Measurements from ENCODE around the gene GRB7.

The GRB7 gene

DNA sequence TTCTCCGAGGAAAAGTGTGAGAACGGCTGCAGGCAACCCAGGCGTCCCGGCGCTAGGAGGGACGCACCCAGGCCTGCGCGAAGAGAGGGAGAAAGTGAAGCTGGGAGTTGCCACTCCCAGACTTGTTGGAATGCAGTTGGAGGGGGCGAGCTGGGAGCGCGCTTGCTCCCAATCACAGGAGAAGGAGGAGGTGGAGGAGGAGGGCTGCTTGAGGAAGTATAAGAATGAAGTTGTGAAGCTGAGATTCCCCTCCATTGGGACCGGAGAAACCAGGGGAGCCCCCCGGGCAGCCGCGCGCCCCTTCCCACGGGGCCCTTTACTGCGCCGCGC lies 38.0 kb upstream of the GRB7 start, which contains the start of gene ERBB2:
Gene ERBB2, plus strand, starts transcription at position 247 of the 330 bp plus-strand sequence. CDS start 175 bp downstream, outside the sequence.
- TF ChIP-seq, protein P1, sequence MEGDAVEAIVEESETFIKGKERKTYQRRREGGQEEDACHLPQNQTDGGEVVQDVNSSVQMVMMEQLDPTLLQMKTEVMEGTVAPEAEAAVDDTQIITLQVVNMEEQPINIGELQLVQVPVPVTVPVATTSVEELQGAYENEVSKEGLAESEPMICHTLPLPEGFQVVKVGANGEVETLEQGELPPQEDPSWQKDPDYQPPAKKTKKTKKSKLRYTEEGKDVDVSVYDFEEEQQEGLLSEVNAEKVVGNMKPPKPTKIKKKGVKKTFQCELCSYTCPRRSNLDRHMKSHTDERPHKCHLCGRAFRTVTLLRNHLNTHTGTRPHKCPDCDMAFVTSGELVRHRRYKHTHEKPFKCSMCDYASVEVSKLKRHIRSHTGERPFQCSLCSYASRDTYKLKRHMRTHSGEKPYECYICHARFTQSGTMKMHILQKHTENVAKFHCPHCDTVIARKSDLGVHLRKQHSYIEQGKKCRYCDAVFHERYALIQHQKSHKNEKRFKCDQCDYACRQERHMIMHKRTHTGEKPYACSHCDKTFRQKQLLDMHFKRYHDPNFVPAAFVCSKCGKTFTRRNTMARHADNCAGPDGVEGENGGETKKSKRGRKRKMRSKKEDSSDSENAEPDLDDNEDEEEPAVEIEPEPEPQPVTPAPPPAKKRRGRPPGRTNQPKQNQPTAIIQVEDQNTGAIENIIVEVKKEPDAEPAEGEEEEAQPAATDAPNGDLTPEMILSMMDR (conservative IDR thresholded peaks at IDR 0.05; ENCODE audit: low read length), result no peak
- DNase-seq (ENCODE audit: low read depth), result peak; percentile 80
- peak within 1 kb of the TSS; percentile 72 for H3K4me3 ChIP-seq (ENCODE audit: low read length)

DNA sequence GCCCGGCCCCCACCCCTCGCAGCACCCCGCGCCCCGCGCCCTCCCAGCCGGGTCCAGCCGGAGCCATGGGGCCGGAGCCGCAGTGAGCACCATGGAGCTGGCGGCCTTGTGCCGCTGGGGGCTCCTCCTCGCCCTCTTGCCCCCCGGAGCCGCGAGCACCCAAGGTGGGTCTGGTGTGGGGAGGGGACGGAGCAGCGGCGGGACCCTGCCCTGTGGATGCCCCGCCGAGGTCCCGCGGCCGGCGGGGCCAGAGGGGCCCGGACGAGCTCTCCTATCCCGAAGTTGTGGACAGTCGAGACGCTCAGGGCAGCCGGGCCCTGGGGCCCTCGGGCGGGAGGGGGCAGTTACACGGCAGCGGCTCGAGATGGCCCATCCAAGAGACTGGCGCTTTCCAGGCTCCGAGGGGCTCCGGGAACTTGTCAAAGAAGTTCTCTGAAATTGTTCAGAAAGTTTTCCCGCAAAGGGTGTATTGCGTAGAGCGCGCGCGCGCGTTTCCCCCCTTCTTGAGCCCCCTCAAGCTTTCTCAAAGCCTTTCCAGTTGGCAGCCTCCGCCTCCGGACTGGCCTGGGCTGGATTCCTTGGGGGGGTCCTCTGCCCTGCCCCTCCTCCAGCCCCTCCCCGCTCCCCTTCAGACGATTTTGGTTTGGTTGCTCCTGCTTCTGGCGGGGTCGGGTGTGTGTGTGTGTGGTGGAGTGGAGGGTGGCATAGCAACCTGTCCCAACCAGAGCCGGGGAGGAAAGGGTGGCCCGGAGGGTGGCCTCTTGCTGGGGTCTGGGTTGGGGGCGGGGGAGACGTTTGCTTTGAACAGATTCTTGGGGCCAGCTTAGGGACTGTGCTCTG lies 37.4 kb upstream of the GRB7 start:
- peak; percentile 22 for DNase-seq (ENCODE audit: low read depth)
- TF ChIP-seq, protein P1 (conservative IDR thresholded peaks at IDR 0.05; ENCODE audit: low read length), result no peak
- H3K4me3 ChIP-seq (ENCODE audit: low read length), result peak overlapping the region; percentile 72

DNA sequence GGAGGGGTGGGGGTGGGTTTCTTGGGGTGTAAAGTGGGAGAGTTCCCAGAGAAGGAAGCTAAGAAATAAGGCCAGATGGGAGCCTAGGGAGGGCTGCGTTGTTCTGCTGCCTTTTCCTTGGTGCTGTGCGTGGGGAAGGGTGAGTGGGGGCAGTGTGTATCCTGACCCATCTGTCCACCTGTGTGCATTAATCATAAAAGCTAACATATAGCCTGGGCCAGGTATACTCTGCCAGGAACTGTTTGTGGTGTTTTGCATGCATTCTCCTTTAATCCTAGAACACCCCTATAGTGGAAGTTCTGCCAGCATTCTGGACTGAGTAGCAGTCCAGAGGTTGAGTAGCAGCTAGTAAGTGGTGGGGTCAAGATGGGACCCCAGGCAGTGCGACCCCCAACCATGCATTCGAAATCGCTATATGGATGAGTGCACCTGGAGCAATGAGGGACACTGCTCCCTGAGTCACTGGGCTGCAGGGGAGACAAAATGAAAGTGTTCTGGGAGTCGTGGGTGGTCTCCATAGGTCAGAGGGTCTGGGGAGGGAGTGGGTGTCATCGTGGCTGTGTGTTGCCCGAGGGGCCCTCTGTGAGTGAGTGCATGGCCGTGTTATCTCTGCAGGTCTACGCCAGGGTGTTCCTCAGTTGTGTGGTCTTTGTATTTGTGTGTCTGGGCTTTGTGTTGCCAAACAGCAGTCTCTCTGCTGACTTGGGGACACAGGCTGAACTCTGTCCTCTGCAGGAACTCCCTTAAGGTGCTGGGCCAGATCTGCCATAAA lies 36.5 kb upstream of the GRB7 start:
- no peak for DNase-seq (ENCODE audit: low read depth)
- peak overlapping the region; percentile 72 for H3K4me3 ChIP-seq (ENCODE audit: low read length)
- TF ChIP-seq, protein P1 (conservative IDR thresholded peaks at IDR 0.05; ENCODE audit: low read length), result no peak

DNA sequence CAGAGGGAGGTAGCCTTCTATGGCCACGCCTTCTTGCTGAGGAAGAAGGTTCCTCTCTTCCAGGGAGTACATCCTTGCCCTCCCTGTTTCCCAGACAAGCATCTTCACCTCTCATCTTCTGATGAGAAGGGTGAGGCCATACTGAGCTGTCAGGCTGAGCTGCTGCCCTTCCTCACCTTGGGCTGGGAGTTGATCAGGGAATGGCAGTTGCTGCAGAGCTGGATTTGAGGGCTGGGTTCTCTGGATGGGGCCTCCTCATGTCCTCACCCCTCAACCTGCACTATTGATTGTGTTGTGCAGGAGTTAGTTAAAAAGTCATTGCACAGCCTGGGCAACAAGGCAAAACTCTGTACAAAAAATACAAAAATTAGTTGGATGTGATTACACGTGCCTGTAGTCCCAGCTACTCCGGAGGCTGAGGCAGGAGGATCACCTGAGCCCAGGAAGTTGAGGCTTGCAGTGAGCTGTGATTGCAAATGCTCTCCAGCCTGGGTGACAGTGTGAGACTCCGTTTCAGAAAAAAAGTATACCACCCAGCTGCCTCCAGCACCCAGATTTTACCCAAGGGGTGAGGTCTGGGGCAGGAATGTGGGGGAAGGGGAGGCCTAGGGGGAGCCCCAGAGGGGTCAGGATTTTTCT lies 35.8 kb upstream of the GRB7 start:
- peak overlapping the region; percentile 72 for H3K4me3 ChIP-seq (ENCODE audit: low read length)

DNA sequence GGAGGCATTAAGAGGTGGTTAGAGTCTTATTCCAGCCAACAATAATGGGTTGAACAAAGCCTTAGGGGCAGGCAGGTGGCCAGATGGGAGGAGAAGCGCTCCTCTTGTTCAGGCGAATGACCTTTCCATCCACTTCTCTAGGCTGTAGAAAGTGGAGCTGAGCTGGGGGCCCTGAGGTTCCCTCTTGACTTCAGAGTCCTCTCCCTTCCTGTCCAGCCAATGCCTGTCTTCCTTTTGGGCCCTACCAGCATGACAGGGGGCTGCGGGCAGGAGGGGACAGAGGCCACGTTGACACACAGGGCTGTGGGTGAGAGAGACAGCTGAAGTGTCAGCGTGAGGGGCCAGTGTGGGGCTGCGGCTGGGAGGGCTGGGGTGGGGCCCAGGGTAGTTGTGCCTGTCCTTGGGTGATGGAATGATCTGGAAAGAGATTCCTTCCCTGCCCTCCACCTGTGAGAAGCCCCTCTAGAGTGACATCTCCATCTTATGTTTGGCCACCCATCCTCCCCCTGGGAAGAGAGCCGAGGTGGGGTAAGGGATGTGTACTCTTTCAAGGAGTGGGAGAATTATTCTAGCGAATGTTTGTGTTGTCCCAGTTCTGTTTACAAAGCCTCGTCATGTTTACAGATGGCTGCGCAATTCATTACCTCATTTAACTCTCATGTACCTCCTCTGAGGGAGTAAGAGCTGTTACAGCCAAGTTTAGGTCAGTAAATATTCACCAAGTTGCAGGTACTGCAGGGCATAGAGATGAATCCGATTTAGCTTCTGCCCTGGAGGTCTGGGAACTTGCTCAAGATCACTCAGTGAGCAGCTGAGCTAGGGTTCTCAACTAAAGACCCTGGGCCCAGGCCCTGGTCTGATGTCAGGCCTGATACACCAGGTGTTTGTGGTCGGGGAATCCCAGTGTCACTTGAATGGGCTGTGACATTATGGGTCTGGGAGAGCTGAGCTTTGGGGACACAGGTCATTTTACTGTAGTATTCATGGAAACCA lies 34.5 kb upstream of the GRB7 start:
- H3K4me3 ChIP-seq (ENCODE audit: low read length), result no peak overlapping the region
- DNase-seq (ENCODE audit: low read depth), result no peak
- TF ChIP-seq, protein P1 (conservative IDR thresholded peaks at IDR 0.05; ENCODE audit: low read length), result no peak

More for the DNA sequence above, 35.8 kb upstream of the GRB7 start:
- TF ChIP-seq, protein P1 (conservative IDR thresholded peaks at IDR 0.05; ENCODE audit: low read length), result no peak
- no peak for DNase-seq (ENCODE audit: low read depth)

- TF ChIP-seq, protein P1 (conservative IDR thresholded peaks at IDR 0.05; ENCODE audit: low read length), result no peak
- no peak overlapping the region for H3K4me3 ChIP-seq (ENCODE audit: low read length)
- no peak for DNase-seq (ENCODE audit: low read depth)
Measured at GRCh38 chr17:39703913-39704312, 33.8 kb upstream of the GRB7 start.
